HG02884 (cell line): ENCODE measurements around the gene GNPAT.
A peak's percentile ranks its signal among the peaks of the same experiment; 100 is the strongest.
"Not testable (repeated sequence)": the region's sequence is repeated elsewhere in the genome, so short reads cannot be mapped to it uniquely, and the experiment has no call there.

ENCODE experiments used
- ATAC-seq: cut with Tn5 transposase; IDR thresholded peaks from one replicate; pipeline ENCODE4 v1.9.1; 2021; ENCODE audit warnings: mild to moderate bottlenecking, moderate library complexity; ENCODE audit not compliant: unreplicated experiment

Gene GNPAT

DNA sequence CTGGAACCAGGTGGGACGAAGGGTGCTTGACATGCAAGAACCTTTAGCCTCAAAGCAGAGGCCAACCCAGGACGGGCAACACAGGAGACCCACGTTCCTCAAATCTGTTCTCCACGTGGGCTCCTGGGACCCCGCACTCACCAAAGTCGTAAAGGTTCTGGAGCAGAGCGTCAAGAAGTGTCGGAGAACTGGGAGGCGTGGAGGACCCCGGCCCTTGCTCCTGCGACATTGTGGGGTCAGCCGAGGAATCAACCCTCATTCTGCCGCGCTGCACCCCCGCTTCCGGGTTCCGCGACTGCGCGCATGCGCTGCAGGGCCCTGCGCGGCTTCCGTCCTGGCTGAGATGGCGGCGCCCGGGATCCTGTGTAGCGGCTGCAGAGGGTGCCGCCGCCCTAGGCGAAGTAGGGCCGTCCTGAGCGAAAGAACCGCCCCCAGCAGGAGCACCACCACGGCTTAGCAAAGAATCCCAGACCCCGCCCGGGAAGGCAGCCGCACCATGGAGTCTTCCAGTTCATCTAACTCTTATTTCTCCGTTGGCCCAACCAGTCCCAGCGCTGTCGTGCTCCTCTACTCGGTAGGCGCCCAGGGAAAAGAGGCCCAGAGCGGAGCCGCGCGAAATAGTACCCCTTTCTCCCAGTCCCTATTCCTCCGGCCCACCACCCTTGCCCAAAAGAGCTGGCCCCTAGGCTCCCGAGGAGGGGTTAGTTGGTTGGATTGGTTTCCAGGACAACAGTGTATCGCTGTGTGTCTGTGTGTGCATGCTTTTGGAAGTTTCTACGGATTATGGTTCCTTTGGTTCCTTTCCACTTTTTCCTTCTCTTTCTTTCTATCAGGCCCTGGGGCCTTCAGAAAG lies at the start of gene GNPAT:
TSS of gene GNPAT (plus strand) at position 330 of the 853 bp plus-strand sequence. CDS start at position 497, 167 bp downstream.
- ATAC-seq = peak; percentile 92

DNA sequence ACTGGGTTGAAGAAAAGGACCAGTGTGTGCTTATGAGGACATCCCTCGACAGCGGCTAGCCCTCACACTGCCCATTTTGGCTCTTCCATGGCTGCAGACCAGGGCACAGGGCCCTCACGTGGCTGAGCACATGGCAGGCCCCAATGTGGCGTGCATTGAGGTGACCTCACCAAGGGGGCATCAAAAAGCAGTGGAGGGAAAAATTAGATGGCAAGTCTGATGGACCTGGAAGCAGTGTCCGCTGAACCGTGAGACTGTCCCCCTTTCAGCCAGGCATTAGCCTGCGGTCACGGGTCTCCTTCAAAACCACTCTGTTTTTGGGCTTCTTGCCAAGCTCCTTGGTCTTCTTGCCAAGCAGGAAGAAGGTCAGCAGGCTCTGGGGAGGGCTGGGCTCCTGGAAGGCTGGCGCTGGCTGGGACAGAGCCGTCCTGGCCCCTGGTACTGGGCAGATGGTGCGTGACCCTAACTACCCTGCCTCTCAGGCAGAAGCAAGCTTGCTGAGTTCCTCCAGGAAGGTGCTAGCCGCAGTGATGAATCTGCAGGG lies 48.3 kb upstream of the GNPAT start:
- no peak for ATAC-seq

DNA sequence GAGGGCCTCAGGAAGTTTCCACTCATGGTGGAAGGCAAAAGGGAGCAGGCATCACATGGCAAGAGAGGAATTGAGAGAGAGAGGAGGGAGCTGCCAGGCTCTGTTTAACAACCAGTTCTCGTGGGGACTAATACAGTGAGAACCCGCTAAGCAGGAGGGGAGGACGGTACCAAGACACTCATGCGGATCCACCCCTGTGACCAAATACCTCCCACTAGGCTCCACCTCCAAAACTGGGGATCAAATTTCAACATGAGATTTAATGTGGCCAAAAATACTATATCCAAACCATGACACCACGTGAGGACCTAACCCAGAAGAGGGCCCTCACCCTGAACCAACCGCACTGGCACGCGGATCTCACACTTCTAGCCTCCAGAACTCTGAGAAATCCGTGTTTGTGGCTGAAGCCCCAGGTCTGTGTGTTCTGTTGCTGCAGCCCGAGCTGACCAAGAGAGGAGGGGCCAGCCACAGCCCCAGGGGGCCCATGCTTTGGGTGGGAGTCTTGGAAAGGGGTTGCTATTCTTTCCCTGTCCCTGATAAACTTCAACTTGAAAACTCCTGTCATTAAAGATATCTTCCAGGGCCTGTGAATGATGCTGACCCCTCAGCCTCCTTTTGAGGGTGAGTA lies 47.2 kb upstream of the GNPAT start:
- ATAC-seq = no peak

DNA sequence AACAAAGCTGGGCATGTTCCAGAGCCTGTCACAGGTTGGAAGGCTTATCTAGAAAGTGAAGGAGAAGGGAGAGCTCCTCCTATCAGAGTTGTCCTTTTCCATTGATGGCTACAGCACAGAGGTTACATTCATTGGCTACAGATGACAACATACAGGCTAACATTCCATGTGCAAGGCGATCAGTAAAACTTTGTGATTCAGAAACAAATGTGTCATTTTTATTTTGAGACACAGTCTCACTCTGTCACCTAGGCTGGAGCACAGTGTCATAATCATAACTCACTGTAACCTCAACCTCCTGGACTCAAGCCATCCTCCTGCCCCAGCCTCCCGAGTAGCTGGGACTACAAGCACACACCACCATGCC lies 46.6 kb upstream of the GNPAT start:
- ATAC-seq = no peak

DNA sequence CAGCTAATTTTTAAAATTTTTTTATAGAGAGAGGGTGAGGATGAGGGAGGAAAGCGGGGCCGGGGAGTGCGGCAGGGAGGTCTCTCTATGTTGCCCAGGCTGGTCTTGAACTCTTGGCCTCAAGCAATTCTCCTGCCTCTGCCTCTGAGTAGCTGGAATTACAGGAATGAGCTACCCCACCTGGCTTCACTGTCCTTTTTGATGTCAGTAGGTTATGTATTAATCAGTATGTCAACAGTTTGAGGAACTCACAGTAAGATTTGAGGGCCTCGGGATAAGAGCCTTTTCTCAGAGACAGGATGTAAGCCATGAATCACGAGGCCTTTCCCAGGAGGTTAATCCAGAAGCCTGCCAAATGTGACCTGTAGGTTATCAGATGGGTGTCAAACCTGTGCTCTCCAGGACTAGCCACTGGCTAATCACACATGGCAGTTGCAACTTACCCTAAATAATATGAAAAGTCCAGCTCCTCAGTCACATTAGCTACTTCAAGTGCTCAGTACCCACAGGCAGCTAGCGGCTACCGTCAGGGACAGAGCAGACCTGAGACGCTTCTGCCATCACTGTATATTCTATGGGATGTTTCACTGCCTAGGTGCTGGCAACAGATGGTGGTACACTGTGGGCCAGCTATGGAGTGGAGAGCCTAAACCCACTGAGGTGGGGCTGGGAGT lies 46.0 kb upstream of the GNPAT start:
- no peak for ATAC-seq

DNA sequence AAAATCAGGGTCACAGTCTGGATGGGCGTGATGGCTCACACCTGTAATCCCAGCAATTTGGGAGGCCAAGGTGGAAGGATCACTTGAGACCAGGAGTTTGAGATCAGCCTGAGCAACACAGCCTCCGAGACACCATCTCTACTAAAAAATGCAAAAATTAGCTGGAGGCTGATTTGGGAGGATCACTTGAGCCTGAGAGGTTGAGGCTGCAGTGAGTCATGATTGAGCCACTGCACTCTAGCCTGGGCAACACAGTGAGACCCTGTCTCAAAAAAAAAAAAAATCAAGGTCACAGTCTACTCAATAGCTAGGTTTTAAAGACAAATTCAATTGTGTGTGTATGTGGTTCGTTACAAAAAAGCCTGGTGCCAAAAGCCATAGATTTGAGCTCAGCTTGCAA lies 44.7 kb upstream of the GNPAT start:
- no peak for ATAC-seq

DNA sequence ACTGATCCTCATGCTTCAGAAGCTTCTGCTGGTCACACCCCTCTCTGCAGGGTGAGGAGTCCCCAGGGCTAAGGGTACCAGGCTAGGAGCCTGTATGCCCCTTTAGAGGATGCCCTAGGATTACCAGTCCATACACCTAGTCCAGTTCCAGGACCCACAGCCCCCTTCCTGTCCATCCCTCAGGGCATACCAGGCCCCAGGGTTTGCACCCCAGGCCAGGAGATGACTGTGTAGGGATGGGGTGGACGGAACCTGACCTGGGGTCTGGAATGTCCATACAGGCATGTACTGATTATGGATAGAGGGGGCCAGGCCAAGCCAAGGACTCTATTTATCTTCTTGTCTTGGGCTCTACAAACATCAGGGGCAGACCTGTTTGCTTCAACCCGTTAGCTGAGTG lies 44.3 kb upstream of the GNPAT start:
- no peak for ATAC-seq

DNA sequence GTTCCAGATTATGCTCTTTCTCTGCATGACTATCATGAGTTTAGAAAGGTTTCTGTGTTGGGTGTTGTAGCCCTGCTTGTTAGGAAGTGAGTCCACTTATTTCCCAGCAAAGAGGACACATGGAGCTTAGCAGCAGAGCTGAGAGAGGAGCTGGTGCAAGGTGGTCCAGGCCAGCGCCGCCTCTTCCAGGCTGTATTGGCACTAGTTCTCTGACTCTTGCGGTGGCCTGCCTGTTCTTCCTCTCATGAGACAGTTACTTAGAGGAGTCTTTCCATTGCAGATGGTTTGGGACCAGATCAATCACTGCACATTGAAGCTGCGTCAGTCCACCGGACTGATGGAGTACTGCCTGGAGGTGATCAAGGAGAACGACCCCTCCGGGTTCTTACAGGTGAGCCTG lies 41.1 kb upstream of the GNPAT start:
- ATAC-seq = no peak

DNA sequence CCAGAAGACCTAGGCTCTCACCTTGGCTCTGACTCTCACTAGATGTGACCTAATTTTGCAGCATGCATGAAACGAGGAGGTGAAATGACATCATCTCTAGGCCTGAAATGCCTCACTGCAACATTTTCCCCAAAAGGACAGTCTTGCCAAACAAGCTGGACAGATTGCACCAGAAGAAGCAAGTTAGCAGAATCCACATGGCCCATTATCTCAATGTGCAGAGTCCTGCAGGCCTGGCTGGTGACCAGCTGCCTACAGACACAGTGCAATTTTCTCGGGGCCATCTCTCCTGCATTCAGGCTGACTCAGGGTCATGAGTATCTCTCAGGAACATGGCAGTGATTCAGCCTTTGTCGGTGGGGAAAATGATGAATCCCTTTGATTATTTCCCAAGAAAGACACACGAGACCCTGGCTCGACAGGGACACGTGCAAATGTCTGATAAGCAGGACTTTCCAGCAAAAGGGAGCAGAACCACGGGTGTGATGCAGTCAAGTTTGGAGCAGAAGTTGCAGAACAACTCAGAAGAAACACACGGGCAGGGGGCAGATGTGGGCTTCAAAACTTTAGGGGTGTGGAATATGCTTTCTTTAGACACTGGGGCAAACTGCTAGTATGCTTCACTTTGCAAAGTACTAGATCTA lies 40.5 kb upstream of the GNPAT start:
- ATAC-seq = no peak

DNA sequence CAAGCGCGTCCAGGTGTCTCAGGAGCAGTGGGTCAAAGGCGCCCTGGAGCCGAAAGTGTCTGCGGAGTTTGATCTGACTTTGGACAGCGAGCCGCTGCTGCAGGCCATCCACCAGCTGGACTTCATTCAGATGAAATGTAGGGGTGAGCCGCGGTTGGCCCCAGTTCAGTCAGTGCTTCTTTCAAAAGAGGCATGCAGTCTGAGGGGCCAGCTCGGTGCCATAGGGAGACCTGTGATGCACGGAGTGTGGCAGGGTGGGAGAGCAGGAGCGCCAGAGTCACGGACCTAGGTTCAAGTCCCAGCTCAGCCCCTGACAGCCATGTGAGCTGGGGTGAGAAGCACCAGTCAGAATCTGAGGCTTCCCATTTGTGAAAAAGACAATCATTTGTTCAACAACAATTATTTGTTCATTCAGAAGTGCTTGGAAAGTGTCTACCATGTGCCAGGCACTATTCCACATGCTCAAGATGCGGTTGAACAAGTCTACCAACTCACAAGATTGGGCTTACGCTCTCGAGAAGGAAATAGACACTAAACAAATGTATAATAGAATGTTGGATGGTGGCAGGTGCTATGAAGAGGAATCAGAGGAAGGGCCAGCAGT lies 39.5 kb upstream of the GNPAT start:
- ATAC-seq = no peak

DNA sequence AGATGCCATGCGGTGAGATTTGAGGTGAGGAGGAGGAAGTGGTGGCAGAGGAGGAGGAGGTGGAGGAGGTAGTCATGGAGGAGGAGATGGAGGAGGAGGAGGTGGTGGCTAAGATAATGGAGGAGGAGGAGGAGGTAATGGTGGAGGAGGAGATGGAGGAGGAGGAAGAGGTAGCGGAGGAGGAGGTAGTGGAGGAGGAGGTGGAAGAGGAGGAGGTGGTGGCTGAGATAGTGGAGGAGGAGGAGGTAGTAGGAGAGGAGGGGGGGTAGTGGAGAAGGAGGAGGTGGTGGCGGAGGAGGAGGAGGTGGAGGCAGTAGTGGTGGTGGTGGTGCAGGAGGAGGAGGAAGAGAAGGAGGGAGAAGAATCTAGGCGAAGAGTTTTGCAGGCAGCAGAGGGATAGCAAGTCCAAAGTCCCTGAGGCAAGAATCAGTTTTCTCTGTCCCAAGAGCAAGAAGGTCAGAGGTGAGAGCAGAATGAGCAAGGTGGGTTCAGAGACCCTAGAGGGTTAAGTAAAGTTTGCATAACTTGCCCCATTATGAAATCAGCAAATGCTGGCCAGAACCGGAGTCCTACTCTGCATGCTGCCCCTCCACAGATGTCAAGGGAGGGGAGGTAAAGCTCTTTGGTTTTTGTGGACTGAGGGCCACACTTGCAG lies 38.9 kb upstream of the GNPAT start:
- no peak for ATAC-seq

DNA sequence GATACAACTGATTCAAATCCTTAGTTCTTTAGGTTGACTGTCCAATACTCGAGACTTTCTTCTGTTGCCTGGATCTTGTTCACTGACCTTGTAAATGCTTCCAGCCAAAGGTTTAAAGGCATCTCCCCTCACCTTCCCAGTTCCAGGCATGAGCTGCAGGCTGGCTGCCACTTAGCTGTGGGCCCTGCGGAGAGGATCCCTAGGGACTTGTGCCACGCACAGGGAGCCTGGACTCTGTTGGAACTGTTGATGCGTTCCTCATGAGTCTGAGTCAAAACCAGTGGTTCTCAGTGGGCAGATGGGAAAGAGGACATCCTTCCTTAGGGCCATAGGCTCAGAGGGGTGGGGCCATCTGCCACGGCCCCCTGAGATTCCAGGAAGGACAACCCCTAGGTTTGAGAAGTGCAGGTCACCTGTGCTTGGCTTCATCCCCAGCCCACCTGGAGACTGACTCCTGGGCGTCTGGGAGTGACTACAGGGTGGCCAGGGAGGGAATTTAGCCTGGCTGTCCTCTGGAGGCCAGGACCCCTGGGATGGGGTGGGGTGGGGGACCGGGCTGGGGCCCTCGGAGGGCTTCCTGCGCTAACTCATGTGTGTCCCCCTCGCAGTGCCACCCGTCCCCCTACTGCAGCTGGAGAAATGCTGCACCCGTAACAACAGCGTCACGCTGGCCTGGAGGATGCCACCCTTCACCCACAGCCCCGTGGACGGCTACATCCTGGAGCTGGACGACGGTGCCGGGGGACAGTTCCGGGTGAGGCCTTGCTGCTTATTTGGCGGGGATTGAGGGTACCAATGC lies 37.6 kb upstream of the GNPAT start:
- ATAC-seq = no peak

DNA sequence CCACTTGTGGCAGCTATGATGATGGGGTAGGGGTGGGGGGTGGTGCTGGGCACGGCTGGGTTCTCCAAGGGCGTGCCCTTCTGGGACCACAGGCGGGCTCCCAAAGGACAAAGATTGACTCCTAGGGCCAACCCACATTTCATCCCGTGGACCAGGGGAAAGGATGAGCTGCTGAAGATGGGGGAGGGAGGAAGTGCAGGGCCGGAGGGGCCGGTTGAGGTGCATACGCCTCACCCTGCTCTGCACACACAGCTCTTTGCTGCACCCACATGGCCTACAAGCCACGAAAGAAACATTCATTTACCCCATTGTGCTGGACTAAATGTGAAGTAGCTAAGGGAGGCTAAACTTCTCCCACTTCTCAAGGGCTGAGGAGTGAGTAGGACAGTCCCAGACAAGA lies 34.2 kb upstream of the GNPAT start:
- no peak for ATAC-seq

DNA sequence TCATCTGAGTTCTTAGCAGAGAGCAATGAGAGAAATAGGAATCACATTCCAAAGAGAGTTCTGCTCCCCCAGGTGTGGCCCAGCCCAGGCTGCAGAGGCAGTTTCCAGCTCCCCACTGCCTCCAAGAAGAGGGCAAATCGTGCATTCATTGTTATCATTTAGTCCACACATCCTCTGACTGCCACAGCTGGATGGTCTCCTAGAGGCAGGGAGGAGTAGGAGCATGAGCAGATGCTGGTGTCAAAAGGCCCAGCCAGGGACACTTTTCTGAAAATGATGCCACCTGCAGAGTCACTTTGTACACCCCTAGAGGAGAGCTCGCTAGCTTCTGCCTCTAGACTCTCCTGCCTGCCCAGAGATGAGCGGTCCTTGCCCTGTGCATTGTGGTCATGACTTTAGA lies 33.6 kb upstream of the GNPAT start:
- no peak for ATAC-seq

DNA sequence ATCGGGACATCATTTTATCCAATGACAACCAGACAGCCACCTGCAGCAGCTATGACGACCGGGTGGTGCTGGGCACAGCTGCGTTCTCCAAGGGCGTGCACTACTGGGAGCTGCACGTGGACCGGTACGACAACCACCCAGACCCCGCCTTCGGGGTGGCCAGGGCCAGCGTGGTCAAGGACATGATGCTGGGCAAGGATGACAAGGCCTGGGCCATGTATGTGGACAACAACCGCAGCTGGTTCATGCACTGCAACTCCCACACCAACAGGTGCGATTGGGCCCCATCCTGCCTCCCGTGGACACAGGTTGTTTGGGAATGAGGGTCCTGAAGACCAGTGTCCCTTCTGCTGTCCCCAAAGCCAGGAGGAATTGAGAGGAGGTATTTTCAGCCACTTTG lies 32.0 kb upstream of the GNPAT start:
- ATAC-seq = no peak

DNA sequence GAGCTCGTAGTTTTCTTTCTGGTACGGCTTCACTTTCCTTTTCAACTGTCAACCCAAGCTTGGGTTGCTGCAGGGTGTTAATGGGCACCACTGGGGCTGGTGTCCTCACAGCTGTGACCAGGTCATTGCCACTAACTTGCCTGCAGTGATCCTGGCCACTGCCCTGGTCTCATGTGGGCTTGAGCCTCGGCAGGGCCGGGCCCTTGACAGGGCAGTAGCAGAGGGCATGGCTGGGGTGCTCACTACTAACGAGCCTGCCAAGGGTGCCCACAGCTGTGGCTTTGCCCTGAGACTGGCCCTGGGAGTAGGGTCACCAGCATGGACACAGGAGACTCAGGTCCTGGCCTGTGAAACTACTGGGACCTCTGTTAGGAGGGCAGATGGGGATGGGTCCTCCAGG lies 31.5 kb upstream of the GNPAT start:
- no peak for ATAC-seq

DNA sequence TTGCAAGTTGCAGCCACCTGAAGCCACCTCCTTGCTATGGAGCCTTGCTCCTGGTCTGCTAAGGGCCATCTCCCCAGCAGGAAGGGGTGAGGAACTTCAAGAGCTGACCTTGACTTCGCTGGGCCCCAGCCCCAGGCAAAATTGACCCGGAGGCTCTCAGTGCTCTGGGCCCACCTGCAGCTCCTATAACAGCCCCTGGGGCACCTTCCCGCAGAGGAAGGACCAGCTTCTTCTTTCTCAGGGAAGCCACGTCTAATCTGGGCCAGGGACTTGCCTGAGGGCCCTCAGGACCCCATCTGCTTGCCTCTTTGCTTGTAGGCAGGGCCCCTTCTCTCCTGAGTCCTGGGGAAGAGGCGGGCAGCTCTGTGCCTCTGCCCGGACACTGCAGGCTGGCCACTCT lies 30.9 kb upstream of the GNPAT start:
- ATAC-seq = no peak

DNA sequence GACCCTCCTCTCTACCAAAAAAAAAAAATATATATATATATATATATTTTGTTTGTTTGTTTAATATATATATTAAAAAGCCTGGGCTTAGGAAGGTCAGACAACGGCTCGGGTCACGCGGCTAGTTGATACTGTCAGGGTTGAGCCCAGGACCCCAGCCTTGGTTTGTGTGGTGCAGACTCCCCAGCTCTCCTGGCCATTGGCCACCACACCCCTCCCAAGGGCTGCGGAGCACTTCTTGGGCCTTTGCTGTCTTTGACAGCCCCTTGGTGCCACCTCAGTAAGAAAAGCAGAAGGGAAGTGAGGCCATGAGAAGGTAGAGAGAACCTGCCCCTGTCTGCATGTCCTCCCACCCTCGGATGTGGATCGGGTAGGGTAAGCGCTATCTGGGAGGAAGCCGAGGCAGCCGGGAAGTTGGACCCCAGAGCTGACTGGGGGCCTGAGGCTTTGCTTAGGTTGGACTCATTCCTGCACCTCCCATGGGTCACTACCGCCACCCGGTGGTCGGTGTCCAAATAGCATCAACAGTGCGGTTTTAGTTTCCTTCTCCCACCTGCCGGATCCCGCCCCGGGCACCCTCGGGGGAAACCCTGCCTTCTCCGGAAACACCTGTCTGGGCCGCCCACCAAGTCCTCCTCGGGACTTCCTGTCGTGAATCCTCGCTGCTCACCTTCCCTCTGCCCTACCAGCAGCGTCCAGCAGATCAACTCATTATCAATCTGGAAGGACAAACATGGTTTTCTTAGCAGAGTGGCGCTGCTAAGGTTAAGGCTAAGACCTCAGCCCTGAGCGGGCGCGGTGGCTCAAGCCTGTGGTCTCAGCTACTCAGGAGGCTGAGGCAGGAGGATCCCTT lies 29.8 kb upstream of the GNPAT start:
- ATAC-seq = peak; percentile 78

DNA sequence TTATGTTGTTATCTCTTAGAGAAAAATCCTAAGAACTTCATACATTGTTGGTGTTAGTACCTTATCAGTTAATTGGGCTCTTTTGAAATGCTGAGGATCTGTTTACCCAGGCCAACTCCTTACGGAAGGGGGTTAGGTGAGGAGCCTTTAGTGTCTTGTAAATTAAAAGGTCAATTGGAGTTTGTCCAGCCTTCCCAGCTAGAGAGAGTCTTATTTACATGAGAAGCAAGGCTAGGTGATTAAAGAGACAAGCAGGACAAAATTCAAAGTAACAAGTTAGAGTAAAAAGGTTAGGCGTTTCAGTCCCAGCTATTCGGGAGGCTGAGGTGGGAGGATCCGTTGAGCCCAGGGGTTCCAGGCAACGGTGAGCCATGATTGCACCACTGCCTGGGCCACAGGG lies 28.7 kb upstream of the GNPAT start:
- not testable (repeated sequence) for ATAC-seq
